HL-60 (cell line): Measurements from ENCODE around the gene CBLN4.

Source experiments
- CTCF ChIP-seq: IDR thresholded peaks from one replicate; pipeline ENCODE4 v1.5.1; 2011; ENCODE audit warnings: low read length, control low read depth, inconsistent platforms; ENCODE audit not compliant: insufficient read depth
- GABPA ChIP-seq: IDR thresholded peaks from 2 replicates; pipeline ENCODE4 v1.6.1; 2012; ENCODE audit warnings: low read depth
- POLR2AphosphoS5 ChIP-seq: IDR thresholded peaks from 2 replicates; pipeline ENCODE4 v1.6.1; 2012; ENCODE audit warnings: low read depth
- REST ChIP-seq: IDR thresholded peaks from 2 replicates; pipeline ENCODE4 v1.6.1; 2012; ENCODE audit warnings: low read depth; ENCODE audit not compliant: insufficient replicate concordance

- TF ChIP-seq CTCF (no peak), REST (no peak), GABPA (no peak), POLR2AphosphoS5 (no peak)
Measured at GRCh38 chr20:55953201-55953600, 52.1 kb downstream of the CBLN4 start.
